ENCODE data around the gene GPR17. TPM values are rescaled to one million over a fixed set of nuclear protein-coding genes. Genes with fewer than 3 reads are reported as not detected.

GPR17 gene
- total and polyA plus RNA-seq, 2 experiments from 2014 or later, result not detected

- no peak for DNase-seq (ENCODE audit: low spot score)
- Histone ChIP-seq H3K4me1 (ENCODE audit: insufficient read depth) (no peaks in the 10 kb centered on the region), H3K79me2 (replicated peaks; ENCODE audit: insufficient read depth) (no peaks in the 10 kb centered on the region), H3K27me3 (ENCODE audit: insufficient read depth) (peaks cover 38% of the 10 kb centered on the region), H3K4me2 (no peak overlapping the region), H2AFZ (no peak overlapping the region), H3K9me2 (ENCODE audit: insufficient read depth) (no peaks in the 10 kb centered on the region), H3K27ac (ENCODE audit: low read depth) (no peak overlapping the region), H3F3A (replicated peaks; ENCODE audit: low read depth) (no peaks in the 10 kb centered on the region), H4K20me1 (replicated peaks; ENCODE audit: insufficient read depth) (no peaks in the 10 kb centered on the region), H3K4me3 (no peak overlapping the region), H3K36me3 (ENCODE audit: insufficient read depth) (no peaks in the 10 kb centered on the region)
- no peak for ATAC-seq
- no peaks in the 10 kb centered on the region for H3K9me3 Mint-ChIP-seq
- H3K27ac Mint-ChIP-seq, result no peak overlapping the region
- peaks cover 31% of the 10 kb centered on the region for H3K27me3 Mint-ChIP-seq (ENCODE audit: insufficient read depth, low read depth, poor library complexity)
- H3K4me1 Mint-ChIP-seq, result peaks cover 4% of the 10 kb centered on the region; the same call in 2 of the 3 replicates
- TF ChIP-seq JUNB (IDR thresholded peaks at IDR 0.05; ENCODE audit: unreplicated experiment) (no peak), STAT1 (IDR thresholded peaks at IDR 0.05; ENCODE audit: unreplicated experiment) (no peak), NANOG (IDR thresholded peaks at IDR 0.05; ENCODE audit: borderline replicate concordance) (no peak), CTCF (conservative IDR thresholded peaks at IDR 0.05; ENCODE audit: low read depth in 2 of 2) (peak in 1 of 2 experiments; percentile 28; a peak in 2 of 4 replicates), ZNF462 (CRISPR knock-in tag; IDR thresholded peaks at IDR 0.05) (no peak), POLR2AphosphoS5 (IDR thresholded peaks at IDR 0.05; ENCODE audit: low read depth) (no peak), EZH2 (IDR thresholded peaks at IDR 0.05; ENCODE audit: low read depth, unreplicated experiment) (no peak)
- no peak overlapping the region for H3K4me3 Mint-ChIP-seq
- H3K36me3 Mint-ChIP-seq (ENCODE audit: low read depth), result no peaks in the 10 kb centered on the region; the same call in 2 of the 3 replicates
Observed at GRCh38 chr2:127661949-127662510, 16.1 kb downstream of the GPR17 start.

Measured in GM23338 (cell line).